CD4-positive, alpha-beta T cell treated with Interleukin-2 at 100 ng/mL for 4 hours (primary cell): ENCODE measurements around the gene TENM3.

Experiments
- DNase-seq: peaks from one replicate; pipeline ENCODE4 v3.0.0-alpha.2; 2020; ENCODE audit warnings: low spot score

TENM3 gene

GRCh38 chr4:182843808-182844325 lies 600.7 kb downstream of the TENM3 start:
- no peak for DNase-seq

DNA sequence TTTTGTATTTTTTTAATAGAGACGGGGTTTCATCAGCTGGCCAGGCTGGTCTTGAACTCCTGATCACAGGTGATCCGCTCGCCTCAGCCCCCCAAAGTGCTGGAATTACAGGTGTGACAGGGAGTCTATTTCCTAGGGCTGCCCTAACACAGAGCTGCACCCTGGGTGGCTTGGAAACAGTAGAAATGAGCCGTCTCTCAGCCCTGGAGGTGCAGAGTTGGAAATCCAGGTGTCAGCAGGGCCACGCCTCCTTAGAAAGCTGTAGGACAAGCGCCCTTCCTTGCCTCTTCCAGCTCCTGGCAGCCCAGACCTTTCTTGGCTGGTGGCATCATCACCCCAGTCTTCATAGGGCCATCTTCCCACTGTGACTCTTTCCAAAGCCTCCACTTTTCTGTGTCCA lies 602.4 kb downstream of the TENM3 start:
- no peak for DNase-seq

DNA sequence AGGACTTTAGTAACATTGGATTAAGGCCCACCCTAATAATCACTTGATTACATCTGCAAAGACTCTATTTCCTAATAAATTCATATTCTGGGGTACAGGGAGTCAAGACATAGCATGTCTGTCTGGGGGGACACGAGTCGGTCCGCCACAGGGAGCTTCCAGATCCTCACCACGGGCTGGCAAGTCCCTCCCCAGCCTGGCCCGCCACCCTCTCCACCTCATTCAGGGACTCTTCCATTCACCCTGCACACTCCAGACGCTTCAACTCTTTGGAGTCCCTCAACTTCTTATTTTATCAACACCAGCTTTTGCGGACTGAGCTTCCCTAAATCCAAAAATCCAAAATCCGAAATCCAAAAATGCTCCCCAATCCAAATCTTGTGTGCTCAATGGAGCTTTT lies 602.8 kb downstream of the TENM3 start:
- DNase-seq, result no peak

- no peak for DNase-seq
Measured at GRCh38 chr4:182847576-182848450, 604.6 kb downstream of the TENM3 start.

DNA sequence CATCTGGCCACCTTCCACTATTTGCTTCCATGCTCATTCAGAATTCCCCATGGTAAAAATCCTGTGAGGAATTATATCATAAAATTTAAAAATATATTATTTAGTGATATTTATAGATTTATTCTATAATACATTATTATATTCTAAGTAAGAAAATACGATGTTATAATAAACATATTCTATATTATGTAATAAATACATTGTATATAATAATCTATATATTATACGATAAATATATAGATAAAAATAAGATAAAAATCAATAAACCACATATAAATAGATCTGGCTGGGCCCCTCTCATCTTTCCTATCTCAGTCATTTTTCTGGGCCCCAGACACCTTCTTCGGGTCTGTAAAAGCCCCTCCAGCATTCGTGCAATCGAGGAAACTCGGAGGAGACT lies 605.5 kb downstream of the TENM3 start:
- DNase-seq, result no peak
